ENCODE data around the gene SBNO2. TPM values are rescaled to one million over a fixed set of nuclear protein-coding genes. Genes with fewer than 3 reads are reported as not detected.

The SBNO2 gene
- total and polyA plus RNA-seq, 4 donors = 2.2 to 25.0 (median 15.0) TPM

DNA sequence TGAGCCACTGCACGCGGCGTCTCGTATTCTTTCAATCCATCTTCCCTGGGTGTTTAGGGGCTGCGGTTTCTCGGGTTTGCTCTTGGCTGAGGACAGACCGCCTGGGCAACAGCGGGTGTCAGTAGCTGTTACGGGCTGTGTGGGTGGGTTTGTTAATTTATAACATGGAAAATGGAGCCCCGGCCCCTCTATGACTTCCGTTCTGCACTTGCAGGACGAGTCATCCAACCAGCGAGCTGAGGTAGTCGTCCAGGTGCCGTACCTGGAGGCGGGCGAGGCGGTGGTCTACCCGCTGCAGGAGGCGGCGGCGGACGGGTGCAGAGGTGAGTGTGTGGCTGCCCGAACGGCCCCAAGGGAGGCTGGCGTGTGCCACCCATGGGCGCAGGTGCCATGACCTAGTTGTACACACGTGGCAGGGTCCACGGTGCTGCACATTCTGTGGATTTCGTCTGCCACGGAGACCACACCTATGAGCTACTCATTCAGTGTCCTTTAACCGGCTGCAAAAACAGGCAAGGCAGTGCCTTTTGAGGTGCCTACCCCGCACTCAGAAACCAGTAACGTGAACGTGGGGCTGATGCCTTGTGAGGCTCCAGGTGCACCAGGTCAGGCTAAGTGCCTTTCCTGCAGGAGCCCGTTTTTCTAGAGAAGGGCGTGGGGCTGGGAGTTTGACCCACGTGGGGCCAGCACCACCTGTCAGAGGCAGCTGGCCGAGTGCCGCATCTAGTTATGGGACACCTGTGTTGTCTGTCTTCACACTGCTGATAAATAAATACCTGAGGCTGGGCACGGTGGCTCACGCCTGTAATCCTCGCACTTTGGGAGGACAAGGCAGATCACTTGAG lies 89.8 kb downstream of the SBNO2 start:
- peaks cover 3 to 31% (median 10%) of the 10 kb centered on the region in 4 donors for H3K4me1 ChIP-seq (ENCODE audit: control insufficient read depth in 4 of 4, insufficient read depth in 4 of 4, low read length in 3 of 4)
- H3K27ac ChIP-seq (ENCODE audit: low read depth in 1 of 2, low read length in 2 of 2) = no peak overlapping the region
- TF ChIP-seq JUND (IDR thresholded peaks at IDR 0.05) (no peak), RAD21 (IDR thresholded peaks at IDR 0.05) (no peak)
- H3K9me3 ChIP-seq (ENCODE audit: control insufficient read depth in 4 of 4, low read length in 3 of 4) = no peaks in the 10 kb centered on the region
- no peak overlapping the region for H3K9ac ChIP-seq (ENCODE audit: low read depth in 1 of 2, low read length in 2 of 2)
- H3K4me3 ChIP-seq (ENCODE audit: low read depth in 1 of 3, low read length in 3 of 3) = no peak overlapping the region
- no peak for DNase-seq (ENCODE audit: low spot score)
- WGBS = 85% methylated on average over 43 of the region's 43 CpGs
- H3K36me3 ChIP-seq (ENCODE audit: control insufficient read depth in 4 of 4, insufficient read depth in 3 of 4, low read depth in 1 of 4, low read length in 3 of 4) = peaks cover 7 to 16% (median 10%) of the 10 kb centered on the region in 4 donors
- no peaks in the 10 kb centered on the region for H3K27me3 ChIP-seq (ENCODE audit: control insufficient read depth in 4 of 4, insufficient read depth in 4 of 4, low read length in 3 of 4)

DNA sequence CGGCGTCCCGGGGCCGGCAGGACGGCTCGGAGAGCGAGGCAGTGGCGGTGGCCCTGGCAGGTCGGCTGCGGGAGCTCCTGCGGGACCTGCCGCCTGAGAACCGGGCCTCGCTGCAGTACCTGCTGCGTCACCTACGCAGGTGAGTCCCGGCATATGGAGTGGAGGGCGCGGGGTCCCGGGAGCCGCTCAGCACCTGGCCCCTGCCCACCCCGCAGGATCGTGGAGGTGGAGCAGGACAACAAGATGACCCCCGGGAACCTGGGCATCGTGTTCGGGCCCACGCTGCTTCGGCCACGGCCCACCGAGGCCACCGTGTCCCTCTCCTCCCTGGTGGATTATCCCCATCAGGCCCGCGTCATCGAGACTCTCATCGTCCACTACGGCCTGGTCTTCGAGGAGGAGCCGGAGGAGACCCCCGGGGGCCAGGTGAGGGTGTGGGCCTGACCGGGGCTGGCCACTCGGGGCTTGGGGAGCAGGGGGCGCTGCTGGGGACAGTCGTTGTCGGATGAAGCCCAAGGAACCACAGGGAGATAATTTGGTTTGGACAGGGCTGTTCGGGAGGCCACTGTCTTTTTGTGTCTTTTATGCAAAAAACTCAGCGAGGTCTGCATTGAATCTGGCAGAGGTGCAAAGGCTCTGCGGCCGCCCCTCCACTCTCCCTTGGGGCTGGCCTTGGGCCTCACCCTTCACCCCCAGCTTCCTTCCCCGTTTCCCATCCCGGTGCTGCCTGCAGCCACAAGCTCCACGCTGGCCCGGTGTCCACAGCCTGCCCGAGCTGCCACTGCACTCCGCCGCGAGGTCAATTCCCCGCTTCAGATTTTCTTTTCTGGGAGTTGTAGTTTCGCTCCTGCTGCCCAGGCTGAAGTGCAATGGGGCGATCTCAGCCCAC lies 90.9 kb downstream of the SBNO2 start:
- WGBS = 72% methylated on average over 59 of the region's 59 CpGs

More for the DNA sequence above, 90.9 kb downstream of the SBNO2 start:
- H3K4me3 ChIP-seq (ENCODE audit: low read depth in 1 of 3, low read length in 3 of 3) = no peak overlapping the region
- no peaks in the 10 kb centered on the region for H3K9me3 ChIP-seq (ENCODE audit: control insufficient read depth in 4 of 4, low read length in 3 of 4)
- H3K4me1 ChIP-seq (ENCODE audit: control insufficient read depth in 4 of 4, insufficient read depth in 4 of 4, low read length in 3 of 4) = peaks cover 3 to 22% (median 7%) of the 10 kb centered on the region in 4 donors
- H3K27ac ChIP-seq (ENCODE audit: low read depth in 1 of 2, low read length in 2 of 2) = no peak overlapping the region
- TF ChIP-seq, protein P1, sequence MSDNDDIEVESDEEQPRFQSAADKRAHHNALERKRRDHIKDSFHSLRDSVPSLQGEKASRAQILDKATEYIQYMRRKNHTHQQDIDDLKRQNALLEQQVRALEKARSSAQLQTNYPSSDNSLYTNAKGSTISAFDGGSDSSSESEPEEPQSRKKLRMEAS (IDR thresholded peaks at IDR 0.05) = no peak
- TF ChIP-seq TAF1 (conservative IDR thresholded peaks at IDR 0.05) (no peak), RXRA (IDR thresholded peaks at IDR 0.05) (no peak), GABPA (IDR thresholded peaks at IDR 0.05 in 1 of 2, conservative IDR thresholded peaks at IDR 0.05 in 1 of 2) (no peak), FOXA2 (IDR thresholded peaks at IDR 0.05) (no peak), HNF4G (IDR thresholded peaks at IDR 0.05) (no peak), RAD21 (IDR thresholded peaks at IDR 0.05) (no peak), EGR1 (IDR thresholded peaks at IDR 0.05; ENCODE audit: low read depth in 2 of 2) (no peak), YY1 (IDR thresholded peaks at IDR 0.05) (no peak), JUND (IDR thresholded peaks at IDR 0.05) (no peak), HNF4A (conservative IDR thresholded peaks at IDR 0.05) (no peak), ATF3 (IDR thresholded peaks at IDR 0.05) (no peak), NR2F2 (IDR thresholded peaks at IDR 0.05) (no peak)
- TF ChIP-seq, protein P2, sequence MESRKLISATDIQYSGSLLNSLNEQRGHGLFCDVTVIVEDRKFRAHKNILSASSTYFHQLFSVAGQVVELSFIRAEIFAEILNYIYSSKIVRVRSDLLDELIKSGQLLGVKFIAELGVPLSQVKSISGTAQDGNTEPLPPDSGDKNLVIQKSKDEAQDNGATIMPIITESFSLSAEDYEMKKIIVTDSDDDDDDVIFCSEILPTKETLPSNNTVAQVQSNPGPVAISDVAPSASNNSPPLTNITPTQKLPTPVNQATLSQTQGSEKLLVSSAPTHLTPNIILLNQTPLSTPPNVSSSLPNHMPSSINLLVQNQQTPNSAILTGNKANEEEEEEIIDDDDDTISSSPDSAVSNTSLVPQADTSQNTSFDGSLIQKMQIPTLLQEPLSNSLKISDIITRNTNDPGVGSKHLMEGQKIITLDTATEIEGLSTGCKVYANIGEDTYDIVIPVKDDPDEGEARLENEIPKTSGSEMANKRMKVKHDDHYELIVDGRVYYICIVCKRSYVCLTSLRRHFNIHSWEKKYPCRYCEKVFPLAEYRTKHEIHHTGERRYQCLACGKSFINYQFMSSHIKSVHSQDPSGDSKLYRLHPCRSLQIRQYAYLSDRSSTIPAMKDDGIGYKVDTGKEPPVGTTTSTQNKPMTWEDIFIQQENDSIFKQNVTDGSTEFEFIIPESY (IDR thresholded peaks at IDR 0.05) = no peak
- TF ChIP-seq, protein P3, sequence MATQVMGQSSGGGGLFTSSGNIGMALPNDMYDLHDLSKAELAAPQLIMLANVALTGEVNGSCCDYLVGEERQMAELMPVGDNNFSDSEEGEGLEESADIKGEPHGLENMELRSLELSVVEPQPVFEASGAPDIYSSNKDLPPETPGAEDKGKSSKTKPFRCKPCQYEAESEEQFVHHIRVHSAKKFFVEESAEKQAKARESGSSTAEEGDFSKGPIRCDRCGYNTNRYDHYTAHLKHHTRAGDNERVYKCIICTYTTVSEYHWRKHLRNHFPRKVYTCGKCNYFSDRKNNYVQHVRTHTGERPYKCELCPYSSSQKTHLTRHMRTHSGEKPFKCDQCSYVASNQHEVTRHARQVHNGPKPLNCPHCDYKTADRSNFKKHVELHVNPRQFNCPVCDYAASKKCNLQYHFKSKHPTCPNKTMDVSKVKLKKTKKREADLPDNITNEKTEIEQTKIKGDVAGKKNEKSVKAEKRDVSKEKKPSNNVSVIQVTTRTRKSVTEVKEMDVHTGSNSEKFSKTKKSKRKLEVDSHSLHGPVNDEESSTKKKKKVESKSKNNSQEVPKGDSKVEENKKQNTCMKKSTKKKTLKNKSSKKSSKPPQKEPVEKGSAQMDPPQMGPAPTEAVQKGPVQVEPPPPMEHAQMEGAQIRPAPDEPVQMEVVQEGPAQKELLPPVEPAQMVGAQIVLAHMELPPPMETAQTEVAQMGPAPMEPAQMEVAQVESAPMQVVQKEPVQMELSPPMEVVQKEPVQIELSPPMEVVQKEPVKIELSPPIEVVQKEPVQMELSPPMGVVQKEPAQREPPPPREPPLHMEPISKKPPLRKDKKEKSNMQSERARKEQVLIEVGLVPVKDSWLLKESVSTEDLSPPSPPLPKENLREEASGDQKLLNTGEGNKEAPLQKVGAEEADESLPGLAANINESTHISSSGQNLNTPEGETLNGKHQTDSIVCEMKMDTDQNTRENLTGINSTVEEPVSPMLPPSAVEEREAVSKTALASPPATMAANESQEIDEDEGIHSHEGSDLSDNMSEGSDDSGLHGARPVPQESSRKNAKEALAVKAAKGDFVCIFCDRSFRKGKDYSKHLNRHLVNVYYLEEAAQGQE (IDR thresholded peaks at IDR 0.05) = no peak
- TF ChIP-seq, protein P4, sequence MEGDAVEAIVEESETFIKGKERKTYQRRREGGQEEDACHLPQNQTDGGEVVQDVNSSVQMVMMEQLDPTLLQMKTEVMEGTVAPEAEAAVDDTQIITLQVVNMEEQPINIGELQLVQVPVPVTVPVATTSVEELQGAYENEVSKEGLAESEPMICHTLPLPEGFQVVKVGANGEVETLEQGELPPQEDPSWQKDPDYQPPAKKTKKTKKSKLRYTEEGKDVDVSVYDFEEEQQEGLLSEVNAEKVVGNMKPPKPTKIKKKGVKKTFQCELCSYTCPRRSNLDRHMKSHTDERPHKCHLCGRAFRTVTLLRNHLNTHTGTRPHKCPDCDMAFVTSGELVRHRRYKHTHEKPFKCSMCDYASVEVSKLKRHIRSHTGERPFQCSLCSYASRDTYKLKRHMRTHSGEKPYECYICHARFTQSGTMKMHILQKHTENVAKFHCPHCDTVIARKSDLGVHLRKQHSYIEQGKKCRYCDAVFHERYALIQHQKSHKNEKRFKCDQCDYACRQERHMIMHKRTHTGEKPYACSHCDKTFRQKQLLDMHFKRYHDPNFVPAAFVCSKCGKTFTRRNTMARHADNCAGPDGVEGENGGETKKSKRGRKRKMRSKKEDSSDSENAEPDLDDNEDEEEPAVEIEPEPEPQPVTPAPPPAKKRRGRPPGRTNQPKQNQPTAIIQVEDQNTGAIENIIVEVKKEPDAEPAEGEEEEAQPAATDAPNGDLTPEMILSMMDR (IDR thresholded peaks at IDR 0.05; ENCODE audit: low read depth, low read length, missing input control) = no peak
- H3K9ac ChIP-seq (ENCODE audit: low read depth in 1 of 2, low read length in 2 of 2) = no peak overlapping the region
- no peaks in the 10 kb centered on the region for H3K27me3 ChIP-seq (ENCODE audit: control insufficient read depth in 4 of 4, insufficient read depth in 4 of 4, low read length in 3 of 4)
- DNase-seq (ENCODE audit: low spot score) = no peak
- H3K36me3 ChIP-seq (ENCODE audit: control insufficient read depth in 4 of 4, insufficient read depth in 3 of 4, low read depth in 1 of 4, low read length in 3 of 4) = peaks cover 6 to 11% (median 7%) of the 10 kb centered on the region in 4 donors

Measured in liver (tissue), 9 donors.